HFFc6 (cell line): ENCODE measurements around the gene CACNA1D. TPM values are rescaled to one million over a fixed set of nuclear protein-coding genes. Genes with fewer than 3 reads are reported as not detected.
A peak's percentile ranks its signal among the peaks of the same experiment; 100 is the strongest.

Experiments used
- DNase-seq: peaks from one replicate; pipeline ENCODE4 v3.0.0-alpha.2; 2018
- H3K27ac Mint-ChIP-seq: 2 replicates; pipeline ENCODE4 v1.8.0; 2020; ENCODE audit warnings: mild to moderate bottlenecking, mixed read lengths
- H3K27me3 Mint-ChIP-seq: 2 replicates; pipeline ENCODE4 v1.8.0; 2021; ENCODE audit warnings: mild to moderate bottlenecking, moderate library complexity, mixed read lengths; ENCODE audit not compliant: insufficient read depth
- H3K36me3 Mint-ChIP-seq: 2 replicates; pipeline ENCODE4 v1.8.0; 2021; ENCODE audit warnings: low read depth, mixed read lengths
- H3K4me1 Mint-ChIP-seq: 2 replicates; pipeline ENCODE4 v1.8.0; 2020; ENCODE audit warnings: low read depth, mixed read lengths
- H3K4me3 Mint-ChIP-seq: 2 replicates; pipeline ENCODE4 v1.8.0; 2020; ENCODE audit warnings: mild to moderate bottlenecking, moderate library complexity, mixed read lengths
- H3K9me3 Mint-ChIP-seq: 2 replicates; pipeline ENCODE4 v1.8.0; 2020; ENCODE audit warnings: mild to moderate bottlenecking, mixed read lengths
- total RNA-seq, 6 experiments: library from RNA; stranded (reverse); fragmentation: NEBNext Ultra II Directional; extraction: Animal tissue kit (Norgen Biotek cat#: 25700); gene quantifications; 2 replicates in 1 of 6; 3 replicates in 5 of 6; pipeline ENCODE4 v1.2.3, GENCODE V29; 2021
- TF ChIP-seq, protein P1 (sequence below): fragments of 200-600 bp; sonication (generic); IDR thresholded peaks from 2 replicates; pipeline ENCODE4 v1.5.0; 2021; ENCODE audit warnings: antibody characterized with exemption, mild to moderate bottlenecking

CACNA1D gene
- total RNA-seq, 6 experiments from 2014 or later: 0.09 TPM; not detected in 5

DNA sequence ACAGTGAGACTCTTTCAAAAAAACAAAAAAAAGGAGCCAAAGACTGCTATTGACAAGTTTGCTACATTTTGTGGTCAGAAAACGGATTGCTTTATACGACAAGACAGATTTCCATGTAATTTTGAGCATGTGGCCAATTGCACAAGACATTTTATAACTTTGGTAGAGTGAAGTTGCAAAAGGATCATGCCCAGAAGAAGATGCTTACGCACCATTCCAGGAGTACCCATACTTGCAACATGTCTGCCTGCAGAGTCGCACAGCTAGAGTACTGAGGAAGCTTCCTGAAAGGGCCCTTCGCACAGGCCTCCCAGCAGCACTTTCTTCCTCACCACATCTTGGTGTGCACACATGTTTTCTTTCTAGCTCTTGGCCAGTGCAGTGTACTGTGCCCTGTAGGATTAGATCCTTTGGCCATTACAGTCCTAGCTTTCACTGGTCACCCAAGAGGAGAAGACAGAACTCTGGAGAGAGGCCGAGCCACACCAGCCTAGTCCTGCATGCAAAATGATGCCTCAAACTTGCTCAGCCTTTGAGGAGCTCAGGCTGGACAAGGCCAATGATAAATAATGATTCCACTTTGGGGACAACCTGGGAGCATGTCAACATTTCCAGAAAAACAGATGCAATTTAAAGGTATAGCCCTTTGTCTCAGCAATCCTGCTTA is 340.2 kb downstream of the CACNA1D start:
- Mint-ChIP-seq H3K27ac (no peak overlapping the region), H3K27me3 (peaks cover 9% of the 10 kb centered on the region), H3K36me3 (no peaks in the 10 kb centered on the region), H3K4me3 (no peak overlapping the region), H3K9me3 (no peaks in the 10 kb centered on the region), H3K4me1 (no peaks in the 10 kb centered on the region)
- TF ChIP-seq, protein P1, sequence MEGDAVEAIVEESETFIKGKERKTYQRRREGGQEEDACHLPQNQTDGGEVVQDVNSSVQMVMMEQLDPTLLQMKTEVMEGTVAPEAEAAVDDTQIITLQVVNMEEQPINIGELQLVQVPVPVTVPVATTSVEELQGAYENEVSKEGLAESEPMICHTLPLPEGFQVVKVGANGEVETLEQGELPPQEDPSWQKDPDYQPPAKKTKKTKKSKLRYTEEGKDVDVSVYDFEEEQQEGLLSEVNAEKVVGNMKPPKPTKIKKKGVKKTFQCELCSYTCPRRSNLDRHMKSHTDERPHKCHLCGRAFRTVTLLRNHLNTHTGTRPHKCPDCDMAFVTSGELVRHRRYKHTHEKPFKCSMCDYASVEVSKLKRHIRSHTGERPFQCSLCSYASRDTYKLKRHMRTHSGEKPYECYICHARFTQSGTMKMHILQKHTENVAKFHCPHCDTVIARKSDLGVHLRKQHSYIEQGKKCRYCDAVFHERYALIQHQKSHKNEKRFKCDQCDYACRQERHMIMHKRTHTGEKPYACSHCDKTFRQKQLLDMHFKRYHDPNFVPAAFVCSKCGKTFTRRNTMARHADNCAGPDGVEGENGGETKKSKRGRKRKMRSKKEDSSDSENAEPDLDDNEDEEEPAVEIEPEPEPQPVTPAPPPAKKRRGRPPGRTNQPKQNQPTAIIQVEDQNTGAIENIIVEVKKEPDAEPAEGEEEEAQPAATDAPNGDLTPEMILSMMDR: no peak
- DNase-seq: no peak

DNA sequence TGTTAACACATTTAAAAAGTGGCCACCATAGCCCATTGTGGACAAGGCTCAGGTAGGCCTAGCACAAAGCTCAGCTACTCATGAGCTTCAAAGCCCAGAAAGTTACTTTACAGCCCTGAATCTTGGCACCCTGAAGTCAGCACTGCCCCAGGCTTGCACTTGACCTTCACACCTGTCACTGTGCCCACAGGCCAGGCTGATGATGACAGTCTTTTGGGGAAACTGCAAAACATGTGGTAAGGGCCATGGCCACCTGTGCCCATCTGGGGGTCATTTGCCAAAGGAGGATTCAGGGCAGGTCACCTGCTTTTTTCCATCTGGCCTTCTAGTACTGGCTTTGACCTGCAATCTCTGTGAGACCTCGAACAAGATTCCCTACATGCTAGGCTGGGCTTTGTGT is 340.8 kb downstream of the CACNA1D start:
- DNase-seq: no peak
- TF ChIP-seq, protein P1: no peak
- no peaks in the 10 kb centered on the region for H3K9me3 Mint-ChIP-seq
- no peak overlapping the region for H3K4me3 Mint-ChIP-seq
- no peak overlapping the region for H3K27ac Mint-ChIP-seq
- H3K27me3 Mint-ChIP-seq: peaks cover 6% of the 10 kb centered on the region
- no peaks in the 10 kb centered on the region for H3K4me1 Mint-ChIP-seq
- no peaks in the 10 kb centered on the region for H3K36me3 Mint-ChIP-seq

DNA sequence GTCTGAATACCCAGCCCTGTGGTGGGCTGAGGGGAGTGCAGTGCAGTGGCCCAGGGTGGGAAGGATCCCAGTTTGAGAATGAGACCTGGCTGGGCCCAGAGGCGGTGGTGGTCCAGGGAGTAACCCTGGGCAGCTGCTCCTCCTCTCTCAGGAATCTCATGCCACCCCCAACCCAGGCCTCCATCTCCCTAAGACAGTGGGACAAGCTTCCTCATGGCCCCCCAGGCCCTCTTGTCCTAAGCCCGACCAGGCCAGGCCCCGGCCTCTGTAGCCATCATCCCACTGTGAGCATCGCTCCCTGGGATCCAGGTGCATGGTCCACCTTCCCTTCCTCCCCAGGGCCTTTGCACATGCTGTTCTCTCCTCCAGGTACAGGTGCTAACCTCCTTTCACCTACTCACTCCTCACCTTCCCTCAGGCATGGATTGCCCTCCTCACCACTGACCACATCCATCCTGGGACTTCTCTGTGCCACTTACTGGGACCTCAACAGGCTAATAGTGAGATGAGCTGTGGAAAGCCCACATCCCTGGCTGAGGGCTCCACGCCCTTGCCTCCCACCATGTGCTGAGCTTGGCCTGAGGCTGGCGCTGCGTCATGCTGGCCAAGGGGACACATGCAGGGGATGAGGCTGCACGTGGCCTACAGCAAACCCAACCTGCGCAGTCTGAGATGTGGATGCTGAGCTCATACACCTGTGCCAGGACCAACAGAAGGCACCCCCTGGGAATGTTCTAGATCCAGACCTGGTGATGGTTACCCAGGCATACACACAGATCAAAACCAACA is 341.9 kb downstream of the CACNA1D start:
- TF ChIP-seq, protein P1: no peak
- no peaks in the 10 kb centered on the region for H3K36me3 Mint-ChIP-seq
- H3K27me3 Mint-ChIP-seq: peaks cover 9% of the 10 kb centered on the region
- no peak for DNase-seq
- H3K4me1 Mint-ChIP-seq: no peaks in the 10 kb centered on the region
- no peaks in the 10 kb centered on the region for H3K9me3 Mint-ChIP-seq
- no peak overlapping the region for H3K27ac Mint-ChIP-seq
- no peak overlapping the region for H3K4me3 Mint-ChIP-seq

DNA sequence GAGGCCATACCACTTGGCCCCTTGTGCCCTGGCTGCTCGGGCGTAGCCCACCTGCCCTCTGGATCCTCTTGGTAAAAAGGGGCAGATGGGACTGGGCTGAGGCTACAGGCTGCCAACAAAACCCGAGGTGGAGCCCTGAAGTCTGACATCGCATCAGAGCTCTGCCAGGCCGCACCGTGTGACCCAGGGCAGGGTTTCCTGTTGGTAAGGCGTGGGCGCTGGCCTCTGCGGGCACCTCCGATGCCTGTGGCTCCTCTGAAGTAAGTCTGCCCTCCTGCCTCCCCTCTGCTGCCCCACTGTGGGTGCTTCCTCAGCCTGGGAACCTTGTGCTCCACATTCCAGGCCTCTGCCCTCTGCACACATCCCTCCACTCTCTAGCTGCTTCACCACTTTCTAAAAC is 342.9 kb downstream of the CACNA1D start:
- Mint-ChIP-seq H3K27me3 (peaks cover 9% of the 10 kb centered on the region), H3K4me3 (no peak overlapping the region), H3K9me3 (no peaks in the 10 kb centered on the region), H3K4me1 (no peaks in the 10 kb centered on the region), H3K36me3 (no peaks in the 10 kb centered on the region), H3K27ac (no peak overlapping the region)
- TF ChIP-seq, protein P1: no peak
- DNase-seq: no peak

DNA sequence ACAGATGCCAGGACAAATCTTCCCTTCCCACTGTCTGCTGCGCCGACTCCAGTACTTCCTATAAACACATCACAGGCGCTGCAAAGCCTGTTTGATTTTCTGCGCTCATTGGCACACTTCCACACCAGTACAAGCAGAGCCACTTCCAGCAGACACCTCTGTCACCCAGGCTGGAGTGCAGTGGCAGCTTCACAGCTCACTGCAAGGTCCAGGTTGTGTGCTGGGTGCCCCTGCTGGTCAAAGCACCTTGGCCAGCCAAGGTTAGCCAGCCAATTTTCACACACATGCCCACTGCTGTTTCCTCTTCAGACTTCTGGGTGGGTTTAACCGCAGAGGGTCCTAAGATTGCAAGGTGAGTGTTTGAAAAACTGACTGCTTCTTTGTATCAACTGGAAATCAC is 346.9 kb downstream of the CACNA1D start:
- peaks cover 28% of the 10 kb centered on the region for H3K27me3 Mint-ChIP-seq
- no peak for DNase-seq
- H3K4me1 Mint-ChIP-seq: no peaks in the 10 kb centered on the region
- no peaks in the 10 kb centered on the region for H3K36me3 Mint-ChIP-seq
- no peaks in the 10 kb centered on the region for H3K9me3 Mint-ChIP-seq
- TF ChIP-seq, protein P1: 0 out of 2 replicates have a peak, but pooled peaks have one; percentile 9
- H3K4me3 Mint-ChIP-seq: no peak overlapping the region
- no peak overlapping the region for H3K27ac Mint-ChIP-seq
